NCI-H1436 (cell line): ENCODE data around the gene MAST4.

Experiments
- DNase-seq: peaks from one replicate; lab custom pipeline; 2025; lab: John Stamatoyannopoulos, UW

Gene MAST4

DNA sequence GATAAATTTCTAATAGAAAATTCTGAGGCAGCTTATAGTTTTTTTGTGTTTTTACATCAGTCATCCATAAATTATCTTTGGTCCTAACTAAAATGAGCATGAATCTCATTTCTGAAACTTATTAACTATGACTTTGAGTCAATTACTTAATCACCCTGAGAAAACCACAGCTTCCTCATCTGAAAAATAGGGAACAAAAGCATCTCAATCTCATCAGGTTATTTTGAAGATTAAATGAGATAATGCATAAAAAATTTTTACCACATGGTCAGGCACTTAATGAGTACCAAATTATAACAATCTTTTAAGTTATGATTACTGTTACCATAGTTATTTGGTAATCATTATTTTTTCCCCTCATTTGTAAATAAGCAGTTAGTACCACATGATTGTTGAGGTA lies 279.1 kb downstream of the MAST4 start:
- DNase-seq = no peak

GRCh38 chr5:66876266-66876807 lies 280.1 kb downstream of the MAST4 start:
- DNase-seq = no peak

DNA sequence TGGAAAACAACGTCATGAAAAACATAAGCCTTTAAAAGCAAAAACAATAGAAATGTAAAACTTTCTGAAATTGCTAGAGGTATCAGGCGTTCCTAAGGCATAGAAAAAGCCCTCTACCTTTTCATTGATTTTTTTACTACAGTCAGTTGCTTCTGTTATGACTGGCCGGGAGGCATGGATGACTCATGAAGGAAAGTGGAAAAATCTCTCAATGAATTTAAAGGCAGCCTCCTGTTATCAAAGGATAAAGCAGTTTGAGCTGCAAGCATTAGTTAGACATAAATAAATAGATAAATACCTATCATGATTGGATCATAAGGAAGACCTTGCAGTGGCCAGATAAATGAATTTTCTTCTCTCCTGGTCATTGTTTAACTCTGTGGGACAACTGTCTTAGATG lies 281.6 kb downstream of the MAST4 start:
- DNase-seq = no peak

GRCh38 chr5:66880401-66880800 lies 284.2 kb downstream of the MAST4 start:
- DNase-seq = no peak

DNA sequence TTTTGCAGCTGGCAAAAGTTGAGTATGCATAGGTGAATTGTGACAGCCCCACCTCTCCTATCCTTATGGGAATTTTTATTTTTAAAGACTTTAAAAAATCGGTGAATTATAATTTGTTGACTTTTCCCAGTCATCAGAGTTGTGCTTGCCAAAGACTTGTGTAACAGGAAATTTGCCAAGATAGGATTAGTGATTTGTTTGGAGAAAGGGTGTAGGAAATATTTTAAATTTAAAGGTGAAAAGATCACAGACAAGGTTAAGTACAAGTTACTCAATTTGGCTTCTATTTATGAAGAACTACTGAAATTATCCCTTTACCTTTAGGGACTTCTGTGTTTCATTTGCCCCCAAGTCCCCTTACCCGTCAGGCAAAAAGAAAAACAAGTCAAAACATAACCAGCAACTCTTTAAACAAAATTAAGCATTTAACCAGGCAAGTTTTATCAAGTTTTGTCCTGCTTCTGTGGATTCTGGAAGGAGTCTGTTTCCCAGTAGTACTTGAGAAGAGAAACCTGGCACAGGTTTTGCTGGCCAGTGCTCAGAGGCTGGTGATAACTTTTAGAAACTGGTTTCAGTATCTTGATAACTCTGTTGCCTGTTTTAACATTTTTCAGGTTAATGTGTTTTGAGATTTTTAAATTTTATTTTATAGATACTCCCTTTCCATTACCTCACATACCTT lies 285.4 kb downstream of the MAST4 start:
- DNase-seq = no peak

- DNase-seq = no peak
Observed at GRCh38 chr5:66882606-66883227, 286.5 kb downstream of the MAST4 start.

DNA sequence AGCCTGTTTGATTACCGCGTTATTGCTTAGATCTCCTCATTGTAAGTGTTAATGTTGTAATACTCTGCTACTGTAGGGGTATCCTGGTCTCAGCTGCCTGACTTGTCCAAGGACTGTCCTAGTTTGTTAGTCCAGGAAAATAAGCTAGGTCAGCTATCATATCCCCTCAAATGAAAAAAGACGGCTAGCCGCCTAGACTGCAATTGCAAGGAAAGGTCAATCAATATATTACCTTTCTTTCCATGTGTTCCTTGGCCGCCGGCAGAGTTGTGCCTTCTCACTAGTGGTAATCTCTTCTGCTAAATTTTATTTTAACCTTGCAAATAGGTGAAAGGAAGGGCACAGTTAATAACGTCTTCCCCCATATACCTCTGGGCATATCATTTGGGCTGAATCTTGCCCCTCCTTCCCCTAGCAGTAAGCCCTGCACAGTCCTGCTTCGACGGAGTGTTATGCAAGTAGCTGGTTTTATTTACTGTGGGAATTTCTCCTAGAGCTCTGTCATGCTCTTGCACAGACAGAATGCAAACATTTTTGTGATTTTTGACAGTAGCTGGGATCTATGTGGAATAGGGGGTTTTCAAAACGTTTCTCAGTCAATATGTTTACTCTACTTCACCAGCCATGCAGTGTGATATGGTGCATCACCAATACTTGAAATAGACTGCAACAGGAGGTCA lies 288.5 kb downstream of the MAST4 start:
- DNase-seq = no peak

DNA sequence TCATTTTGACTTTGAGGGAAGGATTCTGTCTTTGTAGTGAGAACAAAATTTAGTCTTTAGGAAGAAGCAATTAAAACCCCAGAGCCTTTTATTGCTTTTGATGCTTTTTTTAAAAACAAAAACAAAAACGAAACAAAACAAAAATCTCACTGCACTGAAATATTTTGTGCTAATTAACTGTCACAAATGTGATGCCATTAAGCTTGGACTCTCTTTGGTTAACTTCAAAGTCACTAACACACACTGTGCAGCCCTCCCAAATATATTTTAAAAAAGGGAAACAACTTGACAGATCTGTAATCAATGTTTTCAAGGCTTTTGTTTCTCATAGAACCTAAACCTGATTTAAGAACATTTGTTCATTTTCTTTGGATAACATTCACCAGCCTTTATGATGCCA lies 290.7 kb downstream of the MAST4 start:
- DNase-seq = no peak

GRCh38 chr5:66888613-66889012 lies 292.4 kb downstream of the MAST4 start:
- no peak for DNase-seq

DNA sequence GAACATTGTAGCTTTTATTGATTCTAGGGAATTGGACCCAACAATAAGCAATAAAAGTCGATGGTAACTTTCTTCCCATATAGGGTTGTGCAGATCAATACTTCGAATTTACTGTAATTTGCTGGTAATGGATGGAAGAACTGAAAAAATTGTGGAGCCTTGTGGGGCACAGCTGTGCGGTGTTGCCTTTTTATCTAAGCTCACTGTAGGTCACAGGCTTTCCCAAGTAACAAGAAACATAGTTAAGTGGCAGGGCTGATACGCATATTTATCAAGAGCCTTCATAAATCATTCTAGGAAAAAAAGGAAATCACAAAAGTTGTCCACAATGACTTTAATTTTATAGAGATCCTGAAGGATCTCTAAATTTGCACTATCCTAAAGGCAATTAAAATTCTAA lies 292.9 kb downstream of the MAST4 start:
- DNase-seq = no peak

DNA sequence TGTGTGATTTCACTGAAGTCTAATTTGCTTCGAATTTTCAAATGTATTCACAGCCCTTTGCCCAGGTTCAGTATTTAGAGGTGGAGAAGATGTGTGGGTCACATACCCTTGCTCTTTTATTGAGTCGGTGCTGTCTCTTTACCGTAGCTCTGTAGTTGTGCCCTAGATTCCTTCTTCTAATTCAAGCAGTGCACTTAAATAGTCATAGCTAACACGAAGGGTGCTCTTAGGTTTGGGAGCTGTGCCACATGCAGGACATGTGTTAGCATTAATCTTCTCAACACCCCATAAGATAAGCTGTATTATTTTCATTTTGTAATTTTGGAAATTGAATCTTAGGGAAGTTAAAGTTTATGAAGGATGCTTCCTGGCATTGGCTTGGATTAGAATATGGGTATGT lies 293.3 kb downstream of the MAST4 start:
- no peak for DNase-seq

DNA sequence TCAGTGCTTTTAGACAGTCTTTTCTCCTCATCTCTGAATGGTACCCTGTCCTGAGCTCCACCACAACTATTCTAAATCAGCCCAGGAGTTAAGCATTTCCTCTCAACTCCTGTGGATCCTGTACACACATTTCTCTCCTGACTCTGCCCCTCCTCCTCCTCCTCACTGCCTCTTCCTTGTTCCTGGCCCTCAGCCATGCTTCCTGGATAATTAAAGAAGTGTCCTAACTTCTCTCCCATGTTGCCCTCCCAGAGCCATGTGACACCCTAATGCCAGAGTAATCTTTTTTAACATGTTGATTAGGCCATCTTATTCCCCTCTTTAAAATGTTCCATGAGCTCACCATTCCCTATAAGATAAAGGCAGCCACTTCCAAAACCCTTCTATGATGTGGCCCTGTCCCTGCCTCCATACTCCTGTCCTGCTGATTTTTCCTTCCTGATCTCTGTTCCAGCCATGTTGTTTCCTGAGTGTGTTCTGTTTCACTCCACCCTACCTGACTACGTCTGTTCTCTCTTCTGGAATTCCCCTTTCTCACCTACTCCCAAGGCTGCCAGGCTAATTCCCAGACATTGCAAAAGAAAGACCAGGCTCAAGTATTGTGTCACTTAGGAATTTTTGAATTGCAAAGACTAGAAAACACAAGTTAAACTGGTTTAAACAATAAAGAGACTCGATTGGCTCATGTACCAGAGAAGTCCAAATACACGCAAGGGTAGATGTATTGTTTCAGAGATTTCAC lies 295.2 kb downstream of the MAST4 start:
- DNase-seq = no peak

- DNase-seq = no peak
Observed at GRCh38 chr5:66892716-66893115, 296.5 kb downstream of the MAST4 start.

- no peak for DNase-seq
Observed at GRCh38 chr5:66894480-66895240, 298.5 kb downstream of the MAST4 start.

GRCh38 chr5:66896171-66896570 lies 300.0 kb downstream of the MAST4 start:
- DNase-seq = no peak

DNA sequence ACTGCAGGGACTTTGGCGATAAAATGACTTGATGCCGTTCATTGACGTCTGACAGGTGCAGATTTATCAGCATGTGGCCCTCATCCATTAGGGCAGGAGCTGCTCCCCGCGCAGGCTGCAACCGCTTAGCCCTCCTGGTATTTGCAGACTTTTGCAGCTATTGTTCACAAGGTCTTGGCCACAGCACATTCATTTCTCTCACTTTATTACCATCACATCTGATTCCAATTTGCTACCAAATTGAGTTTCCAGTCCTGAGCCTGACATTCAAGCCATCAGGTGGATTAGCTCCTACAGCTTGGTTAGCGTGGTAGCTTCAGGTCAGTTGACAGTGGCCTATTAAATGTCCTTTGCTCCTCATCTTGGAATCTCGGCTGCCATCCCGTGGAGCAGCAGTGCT lies 301.2 kb downstream of the MAST4 start:
- no peak for DNase-seq

DNA sequence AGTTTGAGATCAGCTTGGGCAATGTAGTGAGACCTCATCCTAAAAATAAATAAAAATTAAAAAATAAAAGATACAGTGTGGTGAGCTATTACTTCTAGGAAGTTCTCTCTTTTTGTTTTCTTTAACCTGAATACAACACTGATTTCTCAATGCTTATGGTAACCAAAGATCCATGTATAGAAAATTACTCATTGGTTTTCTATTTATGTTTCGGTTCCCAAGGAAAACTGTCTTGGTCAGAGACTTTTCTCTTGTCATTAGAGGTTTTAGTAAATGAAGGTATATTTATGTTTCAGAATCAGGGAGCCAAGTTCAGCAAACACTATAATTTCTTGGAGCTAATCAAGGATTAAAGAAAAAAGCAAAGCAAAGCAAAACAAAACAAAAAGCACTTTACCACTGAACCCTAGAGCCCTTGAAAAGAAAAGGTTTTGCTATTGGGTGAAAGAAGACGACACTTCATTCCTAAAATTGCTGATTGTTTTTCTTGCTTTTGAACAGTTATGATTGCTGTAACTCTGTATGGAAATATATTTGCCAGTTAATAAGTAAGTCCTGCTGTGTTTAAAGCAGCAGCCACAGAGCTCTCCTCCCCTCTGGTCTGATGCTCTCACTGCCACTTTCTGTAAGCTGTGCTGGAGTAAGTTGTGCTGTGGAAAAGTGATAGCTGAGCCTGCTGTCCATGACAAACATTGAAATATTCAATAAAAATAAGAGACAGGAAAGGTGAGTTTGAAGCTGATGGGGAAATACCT lies 302.2 kb downstream of the MAST4 start:
- no peak for DNase-seq

DNA sequence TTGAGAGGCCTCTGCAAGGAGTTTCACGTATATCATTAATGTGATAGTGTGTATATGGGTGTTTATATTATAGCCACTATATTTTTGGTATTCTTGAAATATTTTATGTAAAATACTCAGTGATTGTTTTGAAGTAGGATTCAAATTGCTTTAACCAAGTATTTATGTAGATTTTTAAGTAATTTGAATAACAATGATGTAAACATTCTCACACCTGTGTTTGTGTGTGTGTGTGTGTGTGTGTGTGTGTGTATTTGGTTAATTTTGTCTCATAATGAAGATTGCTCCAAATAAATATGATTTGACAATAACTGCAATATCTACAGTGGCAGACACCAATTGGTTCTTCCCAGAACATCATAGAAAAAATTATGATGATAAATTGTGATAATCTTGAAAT lies 307.0 kb downstream of the MAST4 start:
- no peak for DNase-seq

DNA sequence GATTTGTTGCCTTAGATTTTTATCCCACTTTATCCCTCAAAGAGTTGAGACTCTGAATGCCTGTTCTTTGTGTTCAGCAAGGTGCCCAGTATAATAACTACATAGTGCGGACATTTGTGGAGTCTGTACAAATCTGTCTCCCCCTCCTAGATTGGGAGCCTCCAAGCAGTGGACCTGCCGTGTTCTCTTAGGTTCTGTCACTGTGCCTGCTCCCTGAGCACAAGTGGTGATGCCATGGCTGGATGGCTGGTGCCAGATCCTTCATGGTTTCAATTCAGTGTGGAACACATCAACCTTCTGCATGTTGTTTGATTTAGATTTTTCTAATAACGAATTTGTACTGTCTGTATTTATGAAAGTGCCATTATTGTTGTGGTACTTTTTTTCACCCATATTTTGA lies 307.5 kb downstream of the MAST4 start:
- no peak for DNase-seq

GRCh38 chr5:66904189-66904588 lies 308.0 kb downstream of the MAST4 start:
- no peak for DNase-seq

GRCh38 chr5:66906021-66906420 lies 309.8 kb downstream of the MAST4 start:
- DNase-seq = no peak
